CD4-positive, alpha-beta memory T cell (primary cell): Measurements from ENCODE around the gene CEBPB. TPM values are rescaled to one million over a fixed set of nuclear protein-coding genes. Genes with fewer than 3 reads are reported as not detected.

Source experiments
- CTCF ChIA-PET: fragments of 350-600 bp; sonication (Branson Sonifier 250); formaldehyde crosslinking; loops from one replicate; lab custom pipeline; 2021; ENCODE audit warnings: inconsistent platforms; ENCODE audit not compliant: partially characterized antibody; lab: Charles Lee
- POLR2A ChIA-PET: fragments of 350-600 bp; sonication (Branson Sonifier 250); formaldehyde crosslinking; loops from one replicate; lab custom pipeline; 2021; ENCODE audit not compliant: partially characterized antibody; lab: Charles Lee
- DNase-seq, 5 donors: peaks; one replicate each; pipeline versions ENCODE4 v3.0.0 to v3.0.0-alpha.2; 2020 to 2022; ENCODE audit warnings: mixed read lengths in 1 of 5
- H3K27ac ChIP-seq: one replicate; pipeline ENCODE4 v1.7.0; 2013; ENCODE audit warnings: low read depth, low read length
- H3K27me3 ChIP-seq: 2 replicates; pipeline ENCODE4 v1.7.0; 2013; ENCODE audit warnings: mild to moderate bottlenecking, low read length, moderate library complexity; ENCODE audit not compliant: insufficient read depth
- H3K36me3 ChIP-seq: 2 replicates; pipeline ENCODE4 v1.7.0; 2013; ENCODE audit warnings: mild to moderate bottlenecking, low read length, moderate library complexity; ENCODE audit not compliant: insufficient read depth
- H3K4me1 ChIP-seq: 2 replicates; pipeline ENCODE4 v1.7.0; 2013; ENCODE audit warnings: mild to moderate bottlenecking, low read length, moderate library complexity; ENCODE audit not compliant: insufficient read depth
- H3K4me3 ChIP-seq, 2 donors: one replicate each; pipeline ENCODE4 v1.7.0; 2013; ENCODE audit warnings: low read length in 2 of 2, mild to moderate bottlenecking in 1 of 2
- H3K9me3 ChIP-seq, 2 donors: one replicate each; pipeline ENCODE4 v1.7.0; 2013; ENCODE audit warnings: low read length in 2 of 2, control low read depth in 1 of 2; ENCODE audit not compliant: control insufficient read depth in 1 of 2
- H3K27ac Mint-ChIP-seq, 7 donors: one replicate each; pipeline ENCODE4 v1.8.0; 2020 to 2021; ENCODE audit warnings: mixed read lengths in 7 of 7, mild to moderate bottlenecking in 6 of 7, inconsistent platforms in 3 of 7, moderate library complexity in 3 of 7
- H3K27me3 Mint-ChIP-seq, 2 donors: one replicate each; pipeline ENCODE4 v1.8.0; 2020 to 2021; ENCODE audit warnings: mixed read lengths in 2 of 2
- H3K36me3 Mint-ChIP-seq, 2 donors: one replicate each; pipeline ENCODE4 v1.8.0; 2020 to 2021; ENCODE audit warnings: mixed read lengths in 2 of 2, inconsistent platforms in 1 of 2, mild to moderate bottlenecking in 1 of 2
- H3K4me1 Mint-ChIP-seq, 4 donors: one replicate each; pipeline ENCODE4 v1.8.0; 2020 to 2021; ENCODE audit warnings: mixed read lengths in 4 of 4, mild to moderate bottlenecking in 1 of 4
- H3K4me3 Mint-ChIP-seq, 8 donors: one replicate each; pipeline ENCODE4 v1.8.0; 2020 to 2021; ENCODE audit warnings: mixed read lengths in 8 of 8, mild to moderate bottlenecking in 7 of 8, moderate library complexity in 6 of 8, inconsistent platforms in 3 of 8
- H3K9me3 Mint-ChIP-seq, 8 donors: one replicate each; pipeline ENCODE4 v1.8.0; 2020 to 2021; ENCODE audit warnings: mixed read lengths in 8 of 8, mild to moderate bottlenecking in 5 of 8, inconsistent platforms in 3 of 8, moderate library complexity in 1 of 8
- intact Hi-C: fragments of 100-400 bp; cut with micrococcal nuclease; formaldehyde crosslinking; loops from one replicate; pipeline ENCODE4 v1.15.1; 2023
- polyA plus RNA-seq, 2 donors: library from polyadenylated mRNA; unstranded; fragments of 300-500 nt; fragmentation: Illumina TruSeq; gene quantifications; one replicate each; pipeline ENCODE4 v1.2.3, GENCODE V29; 2021
- total RNA-seq, 2 experiments: library from RNA; stranded (reverse); gene quantifications; one replicate each; pipeline ENCODE4 v1.2.3, GENCODE V29; 2021

Gene CEBPB
- total and polyA plus RNA-seq, 4 experiments from 2014 or later: 12.8 to 34.3 (median 28.1) TPM

- Mint-ChIP-seq H3K4me3 (no peak overlapping the region), H3K36me3 (no peaks in the 10 kb centered on the region), H3K9me3 (peaks cover 0 to 6% (median 0%) of the 10 kb centered on the region in 8 donors), H3K27me3 (peaks cover 0 to 3% of the 10 kb centered on the region in 2 donors), H3K27ac (no peak overlapping the region), H3K4me1 (no peaks in the 10 kb centered on the region)
- no peaks in the 10 kb centered on the region for H3K27me3 ChIP-seq
- H3K9me3 ChIP-seq: no peaks in the 10 kb centered on the region
- no peak overlapping the region for H3K27ac ChIP-seq
- intact Hi-C loops: no loop called here
- H3K36me3 ChIP-seq: no peaks in the 10 kb centered on the region
- POLR2A ChIA-PET: no interaction called here
- no peak for DNase-seq
- no peaks in the 10 kb centered on the region for H3K4me1 ChIP-seq
- CTCF ChIA-PET: no interaction called here
- H3K4me3 ChIP-seq: no peak overlapping the region
These were observed 31.8 kb downstream of the CEBPB start for GRCh38 chr20:50222309-50223038.

- H3K36me3 ChIP-seq: no peaks in the 10 kb centered on the region
- peaks cover 0 to 6% (median 0%) of the 10 kb centered on the region in 8 donors for H3K9me3 Mint-ChIP-seq
- H3K27me3 Mint-ChIP-seq: peaks cover 0 to 3% of the 10 kb centered on the region in 2 donors
These were observed 32.7 kb downstream of the CEBPB start for GRCh38 chr20:50223039-50224005.

GRCh38 chr20:50224052-50224451 is 33.4 kb downstream of the CEBPB start:
- POLR2A ChIA-PET: no interaction called here
- no peak for DNase-seq
- Mint-ChIP-seq H3K9me3 (peaks cover 0 to 6% (median 0%) of the 10 kb centered on the region in 8 donors), H3K27ac (no peak overlapping the region), H3K4me3 (no peak overlapping the region), H3K4me1 (no peaks in the 10 kb centered on the region), H3K27me3 (no peaks in the 10 kb centered on the region), H3K36me3 (no peaks in the 10 kb centered on the region)
- H3K9me3 ChIP-seq: no peaks in the 10 kb centered on the region
- CTCF ChIA-PET: interaction anchor here (0.6 kb wide), 1 partner anchor 364 kb away, joined by 3 read pairs; no protein-coding TSS in a partner anchor
- H3K27ac ChIP-seq: no peak overlapping the region
- intact Hi-C loops: no loop called here
- H3K36me3 ChIP-seq: no peaks in the 10 kb centered on the region
- no peak overlapping the region for H3K4me3 ChIP-seq
- H3K27me3 ChIP-seq: no peaks in the 10 kb centered on the region
- H3K4me1 ChIP-seq: no peaks in the 10 kb centered on the region

More at GRCh38 chr20:50223039-50224005, 32.7 kb downstream of the CEBPB start:
- DNase-seq: no peak
- Histone ChIP-seq H3K4me1 (no peaks in the 10 kb centered on the region), H3K27me3 (no peaks in the 10 kb centered on the region), H3K27ac (no peak overlapping the region), H3K4me3 (no peak overlapping the region), H3K9me3 (no peaks in the 10 kb centered on the region)
- POLR2A ChIA-PET: no interaction called here
- H3K4me3 Mint-ChIP-seq: no peak overlapping the region
- no peaks in the 10 kb centered on the region for H3K4me1 Mint-ChIP-seq
- no peaks in the 10 kb centered on the region for H3K36me3 Mint-ChIP-seq
- CTCF ChIA-PET: interaction anchor here (0.6 kb wide), 1 partner anchor 365 kb away, joined by 3 read pairs; no protein-coding TSS in a partner anchor
- no peak overlapping the region for H3K27ac Mint-ChIP-seq
- intact Hi-C loops: no loop called here

GRCh38 chr20:50224531-50225255 is 34.1 kb downstream of the CEBPB start:
- POLR2A ChIA-PET: no interaction called here
- Histone ChIP-seq H3K27ac (no peak overlapping the region), H3K27me3 (no peaks in the 10 kb centered on the region), H3K4me3 (no peak overlapping the region), H3K36me3 (no peaks in the 10 kb centered on the region), H3K9me3 (no peaks in the 10 kb centered on the region), H3K4me1 (no peaks in the 10 kb centered on the region)
- CTCF ChIA-PET: no interaction called here
- Mint-ChIP-seq H3K9me3 (peaks cover 0 to 6% (median 0%) of the 10 kb centered on the region in 8 donors), H3K4me3 (no peak overlapping the region), H3K27me3 (no peaks in the 10 kb centered on the region), H3K27ac (no peak overlapping the region), H3K36me3 (no peaks in the 10 kb centered on the region), H3K4me1 (no peaks in the 10 kb centered on the region)
- intact Hi-C loops: no loop called here
- no peak for DNase-seq

- Mint-ChIP-seq H3K4me3 (no peak overlapping the region), H3K27ac (peak overlapping the region in 2 of 7 donors; percentile 24 to 35), H3K9me3 (peaks cover 0 to 6% (median 0%) of the 10 kb centered on the region in 8 donors), H3K27me3 (no peaks in the 10 kb centered on the region), H3K36me3 (no peaks in the 10 kb centered on the region), H3K4me1 (peaks cover 0 to 2% (median 0%) of the 10 kb centered on the region in 4 donors)
- CTCF ChIA-PET: no interaction called here
- Histone ChIP-seq H3K27me3 (no peaks in the 10 kb centered on the region), H3K36me3 (no peaks in the 10 kb centered on the region), H3K27ac (no peak overlapping the region), H3K4me3 (no peak overlapping the region), H3K4me1 (no peaks in the 10 kb centered on the region), H3K9me3 (no peaks in the 10 kb centered on the region)
- POLR2A ChIA-PET: no interaction called here
- no peak for DNase-seq
- intact Hi-C loops: no loop called here
These were observed 35.7 kb downstream of the CEBPB start for GRCh38 chr20:50226093-50226974.

- Histone ChIP-seq H3K36me3 (no peaks in the 10 kb centered on the region), H3K9me3 (no peaks in the 10 kb centered on the region), H3K4me1 (no peaks in the 10 kb centered on the region), H3K4me3 (no peak overlapping the region), H3K27me3 (no peaks in the 10 kb centered on the region), H3K27ac (no peak overlapping the region)
- H3K27me3 Mint-ChIP-seq: no peaks in the 10 kb centered on the region
- H3K9me3 Mint-ChIP-seq: peaks cover 0 to 6% (median 0%) of the 10 kb centered on the region in 8 donors
- H3K4me3 Mint-ChIP-seq: no peak overlapping the region
- POLR2A ChIA-PET: no interaction called here
- DNase-seq: no peak
- intact Hi-C loops: no loop called here
- no peak overlapping the region for H3K27ac Mint-ChIP-seq
- peaks cover 0 to 2% (median 0%) of the 10 kb centered on the region in 4 donors for H3K4me1 Mint-ChIP-seq
- H3K36me3 Mint-ChIP-seq: no peaks in the 10 kb centered on the region
- CTCF ChIA-PET: interaction anchor here (0.6 kb wide), 1 partner anchor 811 kb away, joined by 3 read pairs; no protein-coding TSS in a partner anchor
These were observed 36.9 kb downstream of the CEBPB start for GRCh38 chr20:50227506-50227905.
